GM23338 (cell line): Measurements from ENCODE around the gene CCNYL1. TPM values are rescaled to one million over a fixed set of nuclear protein-coding genes. Genes with fewer than 3 reads are reported as not detected.

ENCODE experiments used
- ATAC-seq: fragments of 200-7000 bp; cut with Tn5 transposase; 3 replicates; pipeline ENCODE4 v1.9.1; 2020
- DNase-seq: peaks from one replicate; pipeline ENCODE4 v3.0.0-alpha.2; 2015; ENCODE audit warnings: low spot score
- H2AFZ ChIP-seq: fragments of 200-600 bp; sonication (generic); 2 replicates; pipeline ENCODE4 v1.8.0; 2016; ENCODE audit warnings: antibody characterized with exemption, mild to moderate bottlenecking, moderate library complexity
- H3F3A ChIP-seq: fragments of 200-600 bp; sonication (generic); replicated peaks from 2 replicates; pipeline ENCODE4 v1.8.0; 2017; ENCODE audit warnings: antibody characterized with exemption, mixed run types, low read depth
- H3K27ac ChIP-seq: fragments of 200-600 bp; sonication (generic); 2 replicates; pipeline ENCODE4 v1.6.1; 2016; ENCODE audit warnings: low read depth
- H3K27me3 ChIP-seq: fragments of 200-600 bp; sonication (generic); 2 replicates; pipeline ENCODE4 v1.8.0; 2016; ENCODE audit warnings: mild to moderate bottlenecking, mixed run types, moderate library complexity; ENCODE audit not compliant: insufficient read depth
- H3K36me3 ChIP-seq: fragments of 200-600 bp; sonication (generic); 2 replicates; pipeline ENCODE4 v1.8.0; 2016; ENCODE audit warnings: mild to moderate bottlenecking; ENCODE audit not compliant: insufficient read depth
- H3K4me1 ChIP-seq: fragments of 200-600 bp; sonication (generic); 2 replicates; pipeline ENCODE4 v1.8.0; 2016; ENCODE audit warnings: mild to moderate bottlenecking, moderate library complexity; ENCODE audit not compliant: insufficient read depth
- H3K4me2 ChIP-seq: fragments of 200-600 bp; sonication (generic); 2 replicates; pipeline ENCODE4 v1.7.1; 2017; ENCODE audit warnings: mixed run types
- H3K4me3 ChIP-seq: fragments of 200-600 bp; sonication (generic); 2 replicates; pipeline ENCODE4 v1.6.1; 2016; ENCODE audit warnings: mixed run types
- H3K79me2 ChIP-seq: fragments of 200-600 bp; sonication (generic); replicated peaks from 2 replicates; pipeline ENCODE4 v1.8.0; 2017; ENCODE audit warnings: mild to moderate bottlenecking; ENCODE audit not compliant: insufficient read depth
- H3K9me2 ChIP-seq: fragments of 200-600 bp; sonication (generic); 2 replicates; pipeline ENCODE4 v1.8.0; 2017; ENCODE audit not compliant: insufficient read depth
- H4K20me1 ChIP-seq: fragments of 200-600 bp; sonication (generic); replicated peaks from 2 replicates; pipeline ENCODE4 v1.8.0; 2017; ENCODE audit warnings: mild to moderate bottlenecking; ENCODE audit not compliant: insufficient read depth
- H3K27ac Mint-ChIP-seq: 2 replicates; pipeline ENCODE4 v1.8.0; 2020; ENCODE audit warnings: inconsistent platforms, mild to moderate bottlenecking, moderate library complexity, mixed read lengths
- H3K27me3 Mint-ChIP-seq: 3 replicates; pipeline ENCODE4 v1.8.0; 2022; ENCODE audit warnings: low read depth, mild to moderate bottlenecking, moderate library complexity, mixed read lengths, inconsistent platforms; ENCODE audit not compliant: insufficient read depth, poor library complexity
- H3K36me3 Mint-ChIP-seq: 3 replicates; pipeline ENCODE4 v1.8.0; 2021; ENCODE audit warnings: low read depth, mild to moderate bottlenecking, inconsistent platforms, moderate library complexity, mixed read lengths
- H3K4me1 Mint-ChIP-seq: 3 replicates; pipeline ENCODE4 v1.8.0; 2020; ENCODE audit warnings: mild to moderate bottlenecking, inconsistent platforms, mixed read lengths
- H3K4me3 Mint-ChIP-seq: 3 replicates; pipeline ENCODE4 v1.8.0; 2021; ENCODE audit warnings: moderate library complexity, mild to moderate bottlenecking, inconsistent platforms, mixed read lengths
- H3K9me3 Mint-ChIP-seq: 3 replicates; pipeline ENCODE4 v1.8.0; 2020; ENCODE audit warnings: moderate library complexity, mild to moderate bottlenecking, inconsistent platforms, mixed read lengths
- CREB1 ChIP-seq: fragments of 250-450 bp; sonication (Bioruptor Pico); IDR thresholded peaks from 2 replicates; pipeline ENCODE4 v1.5.0; 2020; ENCODE audit warnings: low read depth, mild to moderate bottlenecking, moderate library complexity
- EZH2 ChIP-seq: fragments of 200-600 bp; sonication (generic); IDR thresholded peaks from one replicate; pipeline ENCODE4 v1.8.0; 2017; ENCODE audit warnings: antibody characterized with exemption, mild to moderate bottlenecking, low read depth; ENCODE audit not compliant: unreplicated experiment
- JUNB ChIP-seq: IDR thresholded peaks from one replicate; pipeline ENCODE4 v1.6.1; 2016; ENCODE audit warnings: antibody characterized with exemption; ENCODE audit not compliant: unreplicated experiment
- NANOG ChIP-seq: IDR thresholded peaks from 2 replicates; pipeline ENCODE4 v1.6.1; 2016; ENCODE audit warnings: antibody characterized with exemption, borderline replicate concordance
- POLR2AphosphoS5 ChIP-seq: IDR thresholded peaks from 2 replicates; pipeline ENCODE4 v1.6.1; 2016; ENCODE audit warnings: antibody characterized with exemption, low read depth
- STAT1 ChIP-seq: IDR thresholded peaks from one replicate; pipeline ENCODE4 v1.6.1; 2016; ENCODE audit warnings: antibody characterized with exemption; ENCODE audit not compliant: unreplicated experiment
- ZNF114 ChIP-seq: fragments of 250-450 bp; sonication (Bioruptor Pico); IDR thresholded peaks from 2 replicates; pipeline ENCODE4 v1.5.0; 2020; ENCODE audit warnings: mild to moderate bottlenecking, moderate library complexity
- ZNF331 ChIP-seq: fragments of 250-450 bp; sonication (Bioruptor Pico); IDR thresholded peaks from 2 replicates; pipeline ENCODE4 v1.5.0; 2020; ENCODE audit warnings: low read depth, mild to moderate bottlenecking, moderate library complexity
- polyA plus RNA-seq: library from polyadenylated mRNA; unstranded; fragments of >200 nt; fragmentation: Nextera tagmentation; extraction: Ambion mirVana; gene quantifications from 2 replicates; pipeline ENCODE4 v1.2.1, GENCODE V29; 2016
- total RNA-seq: library from RNA; depleted of rRNA; stranded (reverse); fragments of >200 nt; shearing (Covaris generic); gene quantifications from 2 replicates; pipeline ENCODE4 v1.2.3, GENCODE V29; 2014
- TF ChIP-seq, protein P1 (sequence below): fragments of 250-450 bp; sonication (Bioruptor Pico); IDR thresholded peaks from 2 replicates; pipeline ENCODE4 v1.5.0; 2020; ENCODE audit warnings: mild to moderate bottlenecking, moderate library complexity
- TF ChIP-seq, protein P2 (sequence below): IDR thresholded peaks from 2 replicates; pipeline ENCODE4 v1.6.1; 2016; ENCODE audit warnings: antibody characterized with exemption

Gene CCNYL1
- total and polyA plus RNA-seq, 2 experiments from 2014 or later: 19.6 to 32.1 TPM

DNA sequence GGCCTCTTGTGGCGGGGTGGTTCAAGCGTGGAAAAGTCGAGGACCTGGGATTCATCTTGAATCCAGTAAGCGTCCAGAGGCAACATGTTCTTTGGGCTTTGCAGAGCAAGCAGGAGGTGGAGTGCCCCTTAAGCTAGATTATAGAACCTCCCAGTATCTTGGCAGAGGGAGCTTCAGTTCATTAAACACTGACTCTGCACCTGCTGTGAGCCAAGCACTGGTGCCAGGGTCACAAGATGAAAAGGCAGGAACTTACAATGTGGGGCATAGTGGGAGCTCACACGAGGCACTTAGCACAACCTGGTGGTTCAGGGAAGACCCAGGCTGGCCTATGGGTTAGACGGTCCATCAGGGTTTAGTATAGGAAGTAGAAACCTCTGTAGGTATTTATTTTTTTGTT is 65.7 kb downstream of the CCNYL1 start (continued):
- TF ChIP-seq, protein P1, sequence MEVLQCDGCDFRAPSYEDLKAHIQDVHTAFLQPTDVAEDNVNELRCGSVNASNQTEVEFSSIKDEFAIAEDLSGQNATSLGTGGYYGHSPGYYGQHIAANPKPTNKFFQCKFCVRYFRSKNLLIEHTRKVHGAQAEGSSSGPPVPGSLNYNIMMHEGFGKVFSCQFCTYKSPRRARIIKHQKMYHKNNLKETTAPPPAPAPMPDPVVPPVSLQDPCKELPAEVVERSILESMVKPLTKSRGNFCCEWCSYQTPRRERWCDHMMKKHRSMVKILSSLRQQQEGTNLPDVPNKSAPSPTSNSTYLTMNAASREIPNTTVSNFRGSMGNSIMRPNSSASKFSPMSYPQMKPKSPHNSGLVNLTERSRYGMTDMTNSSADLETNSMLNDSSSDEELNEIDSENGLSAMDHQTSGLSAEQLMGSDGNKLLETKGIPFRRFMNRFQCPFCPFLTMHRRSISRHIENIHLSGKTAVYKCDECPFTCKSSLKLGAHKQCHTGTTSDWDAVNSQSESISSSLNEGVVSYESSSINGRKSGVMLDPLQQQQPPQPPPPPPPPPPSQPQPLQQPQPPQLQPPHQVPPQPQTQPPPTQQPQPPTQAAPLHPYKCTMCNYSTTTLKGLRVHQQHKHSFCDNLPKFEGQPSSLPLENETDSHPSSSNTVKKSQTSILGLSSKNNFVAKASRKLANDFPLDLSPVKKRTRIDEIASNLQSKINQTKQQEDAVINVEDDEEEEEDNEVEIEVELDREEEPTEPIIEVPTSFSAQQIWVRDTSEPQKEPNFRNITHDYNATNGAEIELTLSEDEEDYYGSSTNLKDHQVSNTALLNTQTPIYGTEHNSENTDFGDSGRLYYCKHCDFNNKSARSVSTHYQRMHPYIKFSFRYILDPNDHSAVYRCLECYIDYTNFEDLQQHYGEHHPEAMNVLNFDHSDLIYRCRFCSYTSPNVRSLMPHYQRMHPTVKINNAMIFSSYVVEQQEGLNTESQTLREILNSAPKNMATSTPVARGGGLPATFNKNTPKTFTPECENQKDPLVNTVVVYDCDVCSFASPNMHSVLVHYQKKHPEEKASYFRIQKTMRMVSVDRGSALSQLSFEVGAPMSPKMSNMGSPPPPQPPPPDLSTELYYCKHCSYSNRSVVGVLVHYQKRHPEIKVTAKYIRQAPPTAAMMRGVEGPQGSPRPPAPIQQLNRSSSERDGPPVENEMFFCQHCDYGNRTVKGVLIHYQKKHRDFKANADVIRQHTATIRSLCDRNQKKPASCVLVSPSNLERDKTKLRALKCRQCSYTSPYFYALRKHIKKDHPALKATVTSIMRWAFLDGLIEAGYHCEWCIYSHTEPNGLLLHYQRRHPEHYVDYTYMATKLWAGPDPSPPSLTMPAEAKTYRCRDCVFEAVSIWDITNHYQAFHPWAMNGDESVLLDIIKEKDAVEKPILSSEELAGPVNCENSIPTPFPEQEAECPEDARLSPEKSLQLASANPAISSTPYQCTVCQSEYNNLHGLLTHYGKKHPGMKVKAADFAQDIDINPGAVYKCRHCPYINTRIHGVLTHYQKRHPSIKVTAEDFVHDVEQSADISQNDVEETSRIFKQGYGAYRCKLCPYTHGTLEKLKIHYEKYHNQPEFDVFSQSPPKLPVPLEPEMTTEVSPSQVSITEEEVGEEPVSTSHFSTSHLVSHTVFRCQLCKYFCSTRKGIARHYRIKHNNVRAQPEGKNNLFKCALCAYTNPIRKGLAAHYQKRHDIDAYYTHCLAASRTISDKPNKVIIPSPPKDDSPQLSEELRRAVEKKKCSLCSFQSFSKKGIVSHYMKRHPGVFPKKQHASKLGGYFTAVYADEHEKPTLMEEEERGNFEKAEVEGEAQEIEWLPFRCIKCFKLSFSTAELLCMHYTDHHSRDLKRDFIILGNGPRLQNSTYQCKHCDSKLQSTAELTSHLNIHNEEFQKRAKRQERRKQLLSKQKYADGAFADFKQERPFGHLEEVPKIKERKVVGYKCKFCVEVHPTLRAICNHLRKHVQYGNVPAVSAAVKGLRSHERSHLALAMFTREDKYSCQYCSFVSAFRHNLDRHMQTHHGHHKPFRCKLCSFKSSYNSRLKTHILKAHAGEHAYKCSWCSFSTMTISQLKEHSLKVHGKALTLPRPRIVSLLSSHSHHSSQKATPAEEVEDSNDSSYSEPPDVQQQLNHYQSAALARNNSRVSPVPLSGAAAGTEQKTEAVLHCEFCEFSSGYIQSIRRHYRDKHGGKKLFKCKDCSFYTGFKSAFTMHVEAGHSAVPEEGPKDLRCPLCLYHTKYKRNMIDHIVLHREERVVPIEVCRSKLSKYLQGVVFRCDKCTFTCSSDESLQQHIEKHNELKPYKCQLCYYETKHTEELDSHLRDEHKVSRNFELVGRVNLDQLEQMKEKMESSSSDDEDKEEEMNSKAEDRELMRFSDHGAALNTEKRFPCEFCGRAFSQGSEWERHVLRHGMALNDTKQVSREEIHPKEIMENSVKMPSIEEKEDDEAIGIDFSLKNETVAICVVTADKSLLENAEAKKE (CRISPR knock-in tag): no peak
- TF ChIP-seq ZNF114 (CRISPR knock-in tag) (no peak), POLR2AphosphoS5 (no peak), STAT1 (no peak), CREB1 (CRISPR knock-in tag) (no peak), JUNB (no peak), ZNF331 (no peak), NANOG (no peak)
- TF ChIP-seq, protein P2, sequence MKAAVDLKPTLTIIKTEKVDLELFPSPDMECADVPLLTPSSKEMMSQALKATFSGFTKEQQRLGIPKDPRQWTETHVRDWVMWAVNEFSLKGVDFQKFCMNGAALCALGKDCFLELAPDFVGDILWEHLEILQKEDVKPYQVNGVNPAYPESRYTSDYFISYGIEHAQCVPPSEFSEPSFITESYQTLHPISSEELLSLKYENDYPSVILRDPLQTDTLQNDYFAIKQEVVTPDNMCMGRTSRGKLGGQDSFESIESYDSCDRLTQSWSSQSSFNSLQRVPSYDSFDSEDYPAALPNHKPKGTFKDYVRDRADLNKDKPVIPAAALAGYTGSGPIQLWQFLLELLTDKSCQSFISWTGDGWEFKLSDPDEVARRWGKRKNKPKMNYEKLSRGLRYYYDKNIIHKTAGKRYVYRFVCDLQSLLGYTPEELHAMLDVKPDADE: no peak

DNA sequence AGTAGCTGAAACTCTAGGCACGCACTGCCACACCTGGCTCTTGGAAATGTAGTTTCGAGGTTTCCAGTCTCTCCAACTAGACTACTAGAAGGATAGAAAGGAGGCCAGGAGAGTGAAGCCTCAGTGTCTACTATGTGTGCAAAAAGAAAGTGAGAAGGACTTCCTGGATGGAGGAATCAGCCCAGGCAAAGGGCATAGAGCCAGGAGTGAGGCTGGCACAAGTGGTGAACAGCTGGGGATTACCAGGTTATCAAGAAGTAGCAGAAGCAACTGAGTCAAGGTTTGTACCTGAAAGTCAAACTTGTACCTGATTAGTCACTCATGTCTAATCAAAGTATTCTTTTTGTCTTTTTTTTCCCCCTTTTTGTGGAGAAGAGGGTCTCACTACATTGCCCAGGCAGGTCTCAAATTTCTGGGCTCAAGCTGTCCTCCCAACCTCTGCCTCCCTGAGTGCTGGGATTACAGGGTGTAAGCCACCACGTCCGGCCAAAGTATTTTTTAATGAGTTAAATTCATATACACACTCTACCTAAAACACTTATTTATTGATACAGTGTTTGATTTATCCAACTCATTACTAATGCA is 67.0 kb downstream of the CCNYL1 start:
- Histone ChIP-seq H3K79me2 (no peaks in the 10 kb centered on the region), H4K20me1 (no peaks in the 10 kb centered on the region), H3K4me2 (no peak overlapping the region), H3F3A (no peaks in the 10 kb centered on the region), H3K4me1 (peaks cover 10% of the 10 kb centered on the region), H3K4me3 (no peak overlapping the region), H3K27ac (no peak overlapping the region), H3K36me3 (no peaks in the 10 kb centered on the region), H3K27me3 (no peaks in the 10 kb centered on the region), H3K9me2 (no peaks in the 10 kb centered on the region), H2AFZ (no peak overlapping the region)
- H3K4me1 Mint-ChIP-seq: peaks cover 14% of the 10 kb centered on the region
- no peaks in the 10 kb centered on the region for H3K36me3 Mint-ChIP-seq
- no peak for DNase-seq
- peaks cover 4% of the 10 kb centered on the region for H3K27me3 Mint-ChIP-seq
- ATAC-seq: no peak
- no peak overlapping the region for H3K4me3 Mint-ChIP-seq
- no peaks in the 10 kb centered on the region for H3K9me3 Mint-ChIP-seq
- H3K27ac Mint-ChIP-seq: no peak overlapping the region
- TF ChIP-seq EZH2 (no peak), STAT1 (no peak), NANOG (no peak)
- TF ChIP-seq, protein P1 (CRISPR knock-in tag): no peak
